ENCODE data around the gene SRGAP1. TPM values are rescaled to one million over a fixed set of nuclear protein-coding genes. Genes with fewer than 3 reads are reported as not detected.

The SRGAP1 gene
- total and polyA plus RNA-seq, 8 donors: 2.5 to 13.3 (median 7.5) TPM

DNA sequence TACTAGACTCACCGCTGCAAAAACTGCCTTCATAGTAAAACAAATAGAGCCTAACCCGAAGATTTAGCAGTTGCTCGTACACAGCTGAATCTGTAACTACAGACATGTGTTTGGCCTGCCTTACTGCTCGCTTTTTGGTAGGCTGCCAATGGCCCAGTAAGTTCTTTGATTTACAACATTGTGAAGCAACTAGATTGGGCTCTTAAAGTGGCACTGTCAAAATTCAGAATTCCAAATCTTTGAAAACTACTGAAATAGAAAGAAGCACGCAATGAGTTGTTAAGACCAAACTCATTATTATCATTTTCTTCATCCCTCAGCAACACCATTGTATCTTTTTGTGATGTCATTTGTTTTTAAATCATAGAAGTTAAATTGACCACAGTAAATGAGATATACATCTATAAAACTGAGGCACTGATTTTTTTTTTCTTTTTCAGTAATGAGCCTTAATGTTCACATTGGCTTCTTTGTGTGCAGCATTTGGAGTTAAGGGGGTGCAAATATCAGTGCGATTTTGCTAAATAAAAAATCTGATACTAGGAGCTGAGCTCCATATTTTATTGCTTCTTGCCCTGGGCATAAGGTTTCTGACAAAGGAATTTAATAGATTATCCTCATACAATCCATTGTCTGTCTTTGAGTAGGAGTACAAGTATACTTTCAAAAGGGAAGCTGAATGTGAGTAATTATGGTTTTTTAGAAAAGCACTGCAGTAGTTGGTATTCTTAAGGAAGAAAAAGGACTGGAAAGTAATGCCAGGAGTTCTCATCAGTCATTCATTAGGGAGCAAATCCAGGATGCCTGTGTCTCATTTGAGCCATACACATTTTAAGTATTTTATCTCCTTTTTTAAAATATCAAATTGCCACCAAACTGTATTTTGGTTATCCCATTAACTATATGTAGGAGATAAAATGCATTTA is 239.0 kb downstream of the SRGAP1 start:
- peak overlapping the region; percentile 45 to 78 (median 62) for H3K27ac ChIP-seq
- H3K9me3 ChIP-seq: no peaks in the 10 kb centered on the region
- DNase-seq (peak; percentile 65 to 88 (median 84)), FAIRE-seq (peak; percentile 93), ATAC-seq (peak; percentile 72 to 87 (median 83))
- WGBS, 2 donors: 14% methylated on average over 6 of the region's 6 CpGs
- intact Hi-C loops (cut with DNase I): no loop called here
- H3K27me3 ChIP-seq: no peaks in the 10 kb centered on the region
- H3K4me3 ChIP-seq: peak overlapping the region in 1 of 4 donors; percentile 4
- TF ChIP-seq, protein P1, sequence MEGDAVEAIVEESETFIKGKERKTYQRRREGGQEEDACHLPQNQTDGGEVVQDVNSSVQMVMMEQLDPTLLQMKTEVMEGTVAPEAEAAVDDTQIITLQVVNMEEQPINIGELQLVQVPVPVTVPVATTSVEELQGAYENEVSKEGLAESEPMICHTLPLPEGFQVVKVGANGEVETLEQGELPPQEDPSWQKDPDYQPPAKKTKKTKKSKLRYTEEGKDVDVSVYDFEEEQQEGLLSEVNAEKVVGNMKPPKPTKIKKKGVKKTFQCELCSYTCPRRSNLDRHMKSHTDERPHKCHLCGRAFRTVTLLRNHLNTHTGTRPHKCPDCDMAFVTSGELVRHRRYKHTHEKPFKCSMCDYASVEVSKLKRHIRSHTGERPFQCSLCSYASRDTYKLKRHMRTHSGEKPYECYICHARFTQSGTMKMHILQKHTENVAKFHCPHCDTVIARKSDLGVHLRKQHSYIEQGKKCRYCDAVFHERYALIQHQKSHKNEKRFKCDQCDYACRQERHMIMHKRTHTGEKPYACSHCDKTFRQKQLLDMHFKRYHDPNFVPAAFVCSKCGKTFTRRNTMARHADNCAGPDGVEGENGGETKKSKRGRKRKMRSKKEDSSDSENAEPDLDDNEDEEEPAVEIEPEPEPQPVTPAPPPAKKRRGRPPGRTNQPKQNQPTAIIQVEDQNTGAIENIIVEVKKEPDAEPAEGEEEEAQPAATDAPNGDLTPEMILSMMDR (IDR thresholded peaks at IDR 0.05): no peak
- H3K4me1 ChIP-seq: peaks cover 22 to 51% (median 42%) of the 10 kb centered on the region in 3 donors
- H3K36me3 ChIP-seq: no peaks in the 10 kb centered on the region

DNA sequence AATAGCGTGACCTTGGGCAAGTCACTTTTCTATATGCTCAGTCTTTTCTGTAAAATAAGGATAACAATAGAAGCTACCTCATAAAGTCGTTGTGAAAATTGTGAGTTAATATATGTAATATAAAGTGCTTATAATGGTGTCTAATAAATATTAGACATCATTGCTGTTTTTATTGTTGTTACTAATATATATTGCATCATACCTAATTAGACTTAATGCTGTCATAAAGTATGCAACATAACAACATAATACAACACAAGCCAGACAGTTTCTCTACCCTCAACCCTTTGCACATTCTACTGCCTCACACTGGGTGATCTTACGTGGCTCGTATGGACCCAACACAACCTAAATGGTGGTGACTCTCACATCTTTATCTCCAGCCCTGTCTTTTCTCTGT is 240.7 kb downstream of the SRGAP1 start:
- no peaks in the 10 kb centered on the region for H3K36me3 ChIP-seq
- ATAC-seq (no peak), FAIRE-seq (no peak), DNase-seq (no peak)
- H3K27ac ChIP-seq: no peak overlapping the region
- intact Hi-C loops (cut with DNase I): no loop called here
- no peaks in the 10 kb centered on the region for H3K27me3 ChIP-seq
- peaks cover 28 to 56% (median 52%) of the 10 kb centered on the region in 3 donors for H3K4me1 ChIP-seq
- TF ChIP-seq, protein P1 (IDR thresholded peaks at IDR 0.05): no peak
- H3K4me3 ChIP-seq: no peak overlapping the region
- H3K9me3 ChIP-seq: no peaks in the 10 kb centered on the region
- WGBS, 2 donors: 90 to 91% methylated on average over 4 of the region's 4 CpGs

DNA sequence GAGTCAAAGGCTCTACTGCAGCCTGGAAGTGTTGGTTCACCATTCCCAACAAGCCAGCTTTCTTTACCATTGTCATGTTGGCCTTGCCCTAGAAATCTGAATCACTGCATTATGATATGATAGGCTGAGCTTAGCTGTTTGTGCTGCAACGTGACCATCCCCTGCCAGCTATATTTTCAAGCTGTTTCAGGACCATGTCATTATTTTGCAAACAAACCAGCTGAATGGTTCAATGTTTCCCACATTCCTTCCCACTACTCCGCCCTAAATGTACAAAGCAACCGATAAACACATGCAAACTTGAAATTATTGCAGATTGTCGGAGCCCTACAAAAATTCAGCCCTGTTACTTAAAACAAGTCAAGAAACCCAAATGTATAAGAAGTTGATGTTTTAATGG is 241.5 kb downstream of the SRGAP1 start:
- DNase-seq: no peak
- Histone ChIP-seq H3K27me3 (no peaks in the 10 kb centered on the region), H3K27ac (no peak overlapping the region), H3K4me1 (peaks cover 27 to 55% (median 44%) of the 10 kb centered on the region in 3 donors), H3K36me3 (no peaks in the 10 kb centered on the region), H3K4me3 (no peak overlapping the region), H3K9me3 (no peaks in the 10 kb centered on the region)
- FAIRE-seq: no peak
- intact Hi-C loops (cut with DNase I): no loop called here
- TF ChIP-seq, protein P1 (IDR thresholded peaks at IDR 0.05): no peak
- 72 to 80% methylated on average over 4 of the region's 4 CpGs for WGBS, 2 donors
- no peak for ATAC-seq

DNA sequence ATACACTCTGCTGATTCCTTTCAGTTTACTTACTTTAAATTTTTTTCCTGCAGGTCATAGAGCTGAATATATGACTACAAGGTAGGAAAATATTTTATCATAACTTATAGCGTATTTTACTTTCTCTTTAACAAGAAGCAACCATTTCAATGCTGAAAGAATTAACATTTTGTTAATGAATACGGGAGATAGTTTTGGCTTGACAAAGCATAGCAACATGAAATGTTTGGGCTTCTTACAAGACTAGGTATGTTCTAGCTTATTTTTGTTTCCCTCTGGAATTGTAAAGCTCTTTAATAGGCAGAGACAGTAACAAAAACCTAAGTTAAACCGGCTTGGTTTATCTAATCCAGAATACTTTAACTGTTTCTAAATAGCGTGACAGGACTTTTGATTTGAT is 242.4 kb downstream of the SRGAP1 start:
- DNase-seq (no peak), ATAC-seq (no peak), FAIRE-seq (no peak)
- no peaks in the 10 kb centered on the region for H3K27me3 ChIP-seq
- peaks cover 18 to 55% (median 35%) of the 10 kb centered on the region in 3 donors for H3K4me1 ChIP-seq
- no peaks in the 10 kb centered on the region for H3K36me3 ChIP-seq
- intact Hi-C loops (cut with DNase I): no loop called here
- TF ChIP-seq, protein P1 (IDR thresholded peaks at IDR 0.05): no peak
- H3K4me3 ChIP-seq: no peak overlapping the region
- no peaks in the 10 kb centered on the region for H3K9me3 ChIP-seq
- 83 to 90% methylated on average over 4 of the region's 4 CpGs for WGBS, 2 donors
- H3K27ac ChIP-seq: no peak overlapping the region

DNA sequence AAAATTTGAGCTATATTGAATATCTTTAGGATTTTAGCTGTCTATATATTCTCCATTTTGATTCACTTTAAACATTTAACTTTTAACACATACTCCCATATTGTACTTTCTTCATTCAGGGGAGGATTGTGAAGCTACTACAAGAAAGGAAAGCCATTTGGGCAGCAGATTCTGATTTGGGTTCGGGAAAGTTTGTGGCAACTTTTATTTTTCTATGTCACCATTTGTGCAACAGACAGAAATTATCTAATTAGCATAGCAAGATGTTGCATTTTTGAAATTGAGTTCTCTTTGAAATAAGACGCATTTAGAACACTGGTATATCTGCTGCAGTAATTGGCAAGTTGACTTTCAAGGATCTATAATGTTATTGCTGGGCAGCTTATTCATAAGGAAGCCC is 243.3 kb downstream of the SRGAP1 start:
- FAIRE-seq: no peak
- intact Hi-C loops (cut with DNase I): no loop called here
- 44 to 82% methylated on average over 2 of the region's 2 CpGs for WGBS, 2 donors

More for the DNA sequence above, 243.3 kb downstream of the SRGAP1 start:
- Histone ChIP-seq H3K27me3 (no peaks in the 10 kb centered on the region), H3K9me3 (no peaks in the 10 kb centered on the region), H3K4me3 (no peak overlapping the region), H3K36me3 (no peaks in the 10 kb centered on the region), H3K4me1 (peaks cover 10 to 47% (median 27%) of the 10 kb centered on the region in 3 donors), H3K27ac (peak overlapping the region in 2 of 4 donors; percentile 80 to 82)
- ATAC-seq (no peak), DNase-seq (no peak)
- TF ChIP-seq, protein P1 (IDR thresholded peaks at IDR 0.05): no peak
